Progenitor cell of endocrine pancreas (in vitro differentiated cells): ENCODE measurements around the gene MTHFD1L. TPM values are rescaled to one million over a fixed set of nuclear protein-coding genes. Genes with fewer than 3 reads are reported as not detected.

Source experiments
- DNase-seq: peaks from one replicate; pipeline ENCODE4 v3.0.0; 2021; ENCODE audit warnings: low spot score; ENCODE audit not compliant: unreplicated experiment
- H3K27ac Mint-ChIP-seq: 2 replicates; pipeline ENCODE4 v1.8.0; 2021; ENCODE audit warnings: mild to moderate bottlenecking, moderate library complexity, mixed read lengths
- H3K27me3 Mint-ChIP-seq: 2 replicates; pipeline ENCODE4 v1.8.0; 2021; ENCODE audit warnings: mixed read lengths
- H3K36me3 Mint-ChIP-seq: 2 replicates; pipeline ENCODE4 v1.8.0; 2022; ENCODE audit warnings: mixed read lengths; ENCODE audit not compliant: insufficient read depth
- H3K4me1 Mint-ChIP-seq: 2 replicates; pipeline ENCODE4 v1.8.0; 2021; ENCODE audit warnings: low read depth, mixed read lengths
- H3K4me3 Mint-ChIP-seq: 2 replicates; pipeline ENCODE4 v1.8.0; 2021; ENCODE audit warnings: low read depth, mild to moderate bottlenecking, moderate library complexity, mixed read lengths
- H3K9me3 Mint-ChIP-seq: 2 replicates; pipeline ENCODE4 v1.8.0; 2021; ENCODE audit warnings: low read depth, mixed read lengths
- CTCF ChIP-seq: fragments of 200-600 bp; sonication (generic); IDR thresholded peaks from one replicate; pipeline ENCODE4 v1.5.0; 2021; ENCODE audit warnings: antibody characterized with exemption, mild to moderate bottlenecking; ENCODE audit not compliant: unreplicated experiment
- total RNA-seq: library from RNA; stranded (reverse); gene quantifications from 2 replicates; pipeline ENCODE4 v1.2.1, GENCODE V29; 2021

Gene MTHFD1L
- total RNA-seq, 1 donor from 2014 or later, result 37.4 TPM

GRCh38 chr6:151071295-151071694, 205.8 kb downstream of the MTHFD1L start:
- peaks cover 1% of the 10 kb centered on the region for H3K4me1 Mint-ChIP-seq
- no peak for DNase-seq
- no peaks in the 10 kb centered on the region for H3K27me3 Mint-ChIP-seq
- no peak overlapping the region for H3K4me3 Mint-ChIP-seq
- no peak overlapping the region for H3K27ac Mint-ChIP-seq
- peaks cover 9% of the 10 kb centered on the region for H3K9me3 Mint-ChIP-seq
- TF ChIP-seq CTCF, result no peak
- peaks cover 12% of the 10 kb centered on the region for H3K36me3 Mint-ChIP-seq

- Mint-ChIP-seq H3K27ac (no peak overlapping the region), H3K4me1 (peaks cover 1% of the 10 kb centered on the region), H3K9me3 (peaks cover 13% of the 10 kb centered on the region), H3K4me3 (no peak overlapping the region), H3K36me3 (peaks cover 14% of the 10 kb centered on the region), H3K27me3 (no peaks in the 10 kb centered on the region)
- no peak for TF ChIP-seq CTCF
- DNase-seq, result no peak
Measured at GRCh38 chr6:151073146-151073545, 207.6 kb downstream of the MTHFD1L start.

- no peak for DNase-seq
- Mint-ChIP-seq H3K27ac (no peak overlapping the region), H3K4me3 (no peak overlapping the region), H3K27me3 (no peaks in the 10 kb centered on the region), H3K9me3 (peaks cover 13% of the 10 kb centered on the region), H3K4me1 (peaks cover 1% of the 10 kb centered on the region), H3K36me3 (peaks cover 14% of the 10 kb centered on the region)
- TF ChIP-seq CTCF, result no peak
Measured at GRCh38 chr6:151073701-151074100, 208.2 kb downstream of the MTHFD1L start.

GRCh38 chr6:151075005-151075404, 209.5 kb downstream of the MTHFD1L start:
- peaks cover 1% of the 10 kb centered on the region for H3K4me1 Mint-ChIP-seq
- H3K27ac Mint-ChIP-seq, result no peak overlapping the region
- no peak for TF ChIP-seq CTCF
- no peaks in the 10 kb centered on the region for H3K27me3 Mint-ChIP-seq
- H3K9me3 Mint-ChIP-seq, result peaks cover 13% of the 10 kb centered on the region
- peaks cover 17% of the 10 kb centered on the region for H3K36me3 Mint-ChIP-seq
- H3K4me3 Mint-ChIP-seq, result no peak overlapping the region
- DNase-seq, result no peak

GRCh38 chr6:151075527-151075926, 210.0 kb downstream of the MTHFD1L start:
- Mint-ChIP-seq H3K27me3 (no peaks in the 10 kb centered on the region), H3K4me1 (peaks cover 1% of the 10 kb centered on the region), H3K36me3 (peaks cover 17% of the 10 kb centered on the region), H3K4me3 (no peak overlapping the region), H3K27ac (no peak overlapping the region), H3K9me3 (peaks cover 13% of the 10 kb centered on the region)
- DNase-seq, result no peak
- no peak for TF ChIP-seq CTCF
